Ishikawa (cell line): Measurements from ENCODE around the gene POLR2B.

ENCODE experiments used
- CEBPB ChIP-seq: IDR thresholded peaks from 2 replicates; pipeline ENCODE4 v1.6.1; 2012
- CREB1 ChIP-seq: IDR thresholded peaks from 2 replicates; pipeline ENCODE4 v1.6.1; 2012; ENCODE audit warnings: low read depth
- EGR1 ChIP-seq: IDR thresholded peaks from 2 replicates; pipeline ENCODE4 v1.6.1; 2012
- EP300 ChIP-seq: IDR thresholded peaks from 2 replicates; pipeline ENCODE4 v1.6.1; 2012; ENCODE audit warnings: borderline replicate concordance
- FOXM1 ChIP-seq: IDR thresholded peaks from 2 replicates; pipeline ENCODE4 v1.6.1; 2012; ENCODE audit warnings: low read depth, borderline replicate concordance
- MAX ChIP-seq: IDR thresholded peaks from 2 replicates; pipeline ENCODE4 v1.6.1; 2012
- NFIC ChIP-seq: IDR thresholded peaks from 2 replicates; pipeline ENCODE4 v1.6.1; 2012
- RAD21 ChIP-seq: IDR thresholded peaks from 2 replicates; pipeline ENCODE4 v1.6.1; 2012; ENCODE audit warnings: low read depth
- REST ChIP-seq: IDR thresholded peaks from 2 replicates; pipeline ENCODE4 v1.6.1; 2012; ENCODE audit warnings: low read depth, mild to moderate bottlenecking
- TAF1 ChIP-seq: IDR thresholded peaks from 2 replicates; pipeline ENCODE4 v1.6.1; 2012; ENCODE audit warnings: low read depth, mild to moderate bottlenecking
- TCF12 ChIP-seq: IDR thresholded peaks from 2 replicates; pipeline ENCODE4 v1.6.1; 2012; ENCODE audit warnings: low read depth
- TEAD4 ChIP-seq: IDR thresholded peaks from 2 replicates; pipeline ENCODE4 v1.6.1; 2012
- USF1 ChIP-seq: IDR thresholded peaks from 2 replicates; pipeline ENCODE4 v1.6.1; 2012
- YY1 ChIP-seq: IDR thresholded peaks from 2 replicates; pipeline ENCODE4 v1.6.1; 2012; ENCODE audit warnings: low read depth
- ZBTB7A ChIP-seq: IDR thresholded peaks from 2 replicates; pipeline ENCODE4 v1.6.1; 2012; ENCODE audit warnings: low read depth

The POLR2B gene

GRCh38 chr4:57064120-57064519 is 85.4 kb downstream of the POLR2B start:
- no peak for TF ChIP-seq EP300

- TF ChIP-seq CREB1 = no peak
- TF ChIP-seq TCF12 = no peak
- TF ChIP-seq USF1 = no peak
- no peak for TF ChIP-seq NFIC
- no peak for TF ChIP-seq TAF1
- no peak for TF ChIP-seq YY1
- no peak for TF ChIP-seq CEBPB
- TF ChIP-seq FOXM1 = no peak
- no peak for TF ChIP-seq MAX
These were observed 86.4 kb downstream of the POLR2B start for GRCh38 chr4:57064811-57065711.

GRCh38 chr4:57065730-57066482 is 87.2 kb downstream of the POLR2B start:
- TF ChIP-seq TCF12 = no peak
- no peak for TF ChIP-seq YY1
- TF ChIP-seq FOXM1 = no peak
- TF ChIP-seq RAD21 = no peak
- TF ChIP-seq MAX = no peak
- TF ChIP-seq CEBPB = no peak

GRCh38 chr4:57068237-57068981 is 89.7 kb downstream of the POLR2B start:
- no peak for TF ChIP-seq MAX
- TF ChIP-seq TAF1 = no peak
- TF ChIP-seq CREB1 = no peak
- TF ChIP-seq RAD21 = no peak
- TF ChIP-seq TEAD4 = no peak
- no peak for TF ChIP-seq CEBPB
- TF ChIP-seq EP300 = no peak

- TF ChIP-seq TAF1 = no peak
- no peak for TF ChIP-seq USF1
- no peak for TF ChIP-seq TEAD4
- no peak for TF ChIP-seq RAD21
- no peak for TF ChIP-seq EP300
- TF ChIP-seq NFIC = no peak
- TF ChIP-seq CREB1 = no peak
These were observed 91.8 kb downstream of the POLR2B start for GRCh38 chr4:57070461-57070860.

GRCh38 chr4:57071326-57071725 is 92.6 kb downstream of the POLR2B start:
- TF ChIP-seq REST (no peak), USF1 (no peak), TEAD4 (no peak), CEBPB (no peak), EP300 (no peak), TAF1 (no peak), ZBTB7A (no peak), TCF12 (no peak), NFIC (no peak), FOXM1 (no peak), MAX (no peak), RAD21 (no peak), YY1 (no peak), CREB1 (no peak), EGR1 (no peak)
